IMR-90 (cell line): ENCODE measurements around the gene AP2B1. TPM values are rescaled to one million over a fixed set of nuclear protein-coding genes. Genes with fewer than 3 reads are reported as not detected.
A peak's percentile ranks its signal among the peaks of the same experiment; 100 is the strongest.

Source experiments
- ATAC-seq: fragments of 200-7000 bp; cut with Tn5 transposase; 2 replicates; pipeline ENCODE4 v1.9.1; 2020; ENCODE audit warnings: low read depth, mild to moderate bottlenecking, moderate library complexity
- BruUV-seq: library from RNA; stranded (reverse); fragments of 400-500 nt; replicated peaks from 2 replicates; lab custom pipeline; 2021; lab: Mats Ljungman, UMichigan
- CTCF ChIA-PET: fragments of 300-600 bp; formaldehyde crosslinking; extraction: SDS; loops from one replicate; lab custom pipeline; 2021; ENCODE audit warnings: antibody characterized with exemption; lab: Yijun Ruan, JAX
- POLR2A ChIA-PET: fragments of 300-600 bp; sonication (Branson Sonifier 250); formaldehyde crosslinking; loops from one replicate; lab custom pipeline; 2022; ENCODE audit warnings: antibody characterized with exemption; ENCODE audit not compliant: unreplicated experiment; lab: Charles Lee
- DNase-seq: peaks from one replicate; pipeline ENCODE4 v3.0.0; 2013
- H2AFZ ChIP-seq: replicated peaks from 2 replicates; pipeline ENCODE3; 2013; ENCODE audit warnings: low read length, mild to moderate bottlenecking; ENCODE audit not compliant: poor library complexity
- H2AK5ac ChIP-seq: 2 replicates; pipeline ENCODE4 v1.6.1; 2013; ENCODE audit warnings: low read depth, low read length, inconsistent platforms
- H2AK9ac ChIP-seq: replicated peaks from 2 replicates; pipeline ENCODE3; 2013; ENCODE audit warnings: mild to moderate bottlenecking, low read depth, low read length, moderate library complexity; ENCODE audit not compliant: poor library complexity
- H2BK120ac ChIP-seq: 2 replicates; pipeline ENCODE4 v1.6.1; 2013; ENCODE audit warnings: low read depth, low read length, inconsistent platforms
- H2BK15ac ChIP-seq: 3 replicates; pipeline ENCODE4 v1.6.1; 2013; ENCODE audit warnings: low read depth, low read length, inconsistent platforms
- H2BK20ac ChIP-seq: 2 replicates; pipeline ENCODE4 v1.6.1; 2013; ENCODE audit warnings: low read depth, mild to moderate bottlenecking, inconsistent platforms, low read length, moderate library complexity
- H2BK5ac ChIP-seq: 2 replicates; pipeline ENCODE4 v1.6.1; 2013; ENCODE audit warnings: mild to moderate bottlenecking, low read depth, low read length, inconsistent platforms; ENCODE audit not compliant: poor library complexity, severe bottlenecking
- H3K14ac ChIP-seq: replicated peaks from 2 replicates; pipeline ENCODE4 v1.6.1; 2013; ENCODE audit warnings: low read depth, low read length, inconsistent platforms
- H3K18ac ChIP-seq: 2 replicates; pipeline ENCODE4 v1.6.1; 2013; ENCODE audit warnings: low read depth, low read length, control low read depth
- H3K23ac ChIP-seq: 2 replicates; pipeline ENCODE4 v1.6.1; 2013; ENCODE audit warnings: low read depth, low read length, inconsistent platforms
- H3K27ac ChIP-seq: 2 replicates; pipeline ENCODE4 v1.5.1; 2013; ENCODE audit warnings: mild to moderate bottlenecking, control low read depth, low read length; ENCODE audit not compliant: insufficient read depth
- H3K27me3 ChIP-seq: 2 replicates; pipeline ENCODE4 v1.6.1; 2013; ENCODE audit warnings: low read length; ENCODE audit not compliant: control insufficient read depth, insufficient read depth
- H3K36me3 ChIP-seq: 2 replicates; pipeline ENCODE4 v1.6.1; 2013; ENCODE audit warnings: low read length, mixed read lengths; ENCODE audit not compliant: control insufficient read depth, insufficient read depth
- H3K4ac ChIP-seq: 2 replicates; pipeline ENCODE4 v1.6.1; 2013; ENCODE audit warnings: low read depth, low read length, inconsistent platforms
- H3K4me1 ChIP-seq: 2 replicates; pipeline ENCODE4 v1.6.1; 2013; ENCODE audit warnings: low read length, mixed read lengths; ENCODE audit not compliant: control insufficient read depth, insufficient read depth
- H3K4me2 ChIP-seq: 2 replicates; pipeline ENCODE4 v1.6.1; 2013; ENCODE audit warnings: low read depth, mild to moderate bottlenecking, control low read depth, low read length, moderate library complexity
- H3K4me3 ChIP-seq: 2 replicates; pipeline ENCODE4 v1.5.1; 2013; ENCODE audit warnings: low read depth, mild to moderate bottlenecking, control low read depth, low read length, moderate library complexity; ENCODE audit not compliant: insufficient read depth
- H3K56ac ChIP-seq: 2 replicates; pipeline ENCODE4 v1.6.1; 2013; ENCODE audit warnings: low read length, inconsistent platforms; ENCODE audit not compliant: insufficient read depth; ENCODE audit errors: extremely low read depth
- H3K79me1 ChIP-seq, 2 experiments: 2 replicates each; pipeline ENCODE4 v1.6.1; 2013; ENCODE audit warnings: low read length in 2 of 2, inconsistent platforms in 1 of 2, low read depth in 1 of 2
- H3K9ac ChIP-seq: 2 replicates; pipeline ENCODE4 v1.6.1; 2013; ENCODE audit warnings: low read depth, low read length, control low read depth
- H3K9me1 ChIP-seq: 2 replicates; pipeline ENCODE4 v1.6.1; 2013; ENCODE audit warnings: low read length, inconsistent platforms; ENCODE audit not compliant: insufficient read depth
- H3K9me3 ChIP-seq: 2 replicates; pipeline ENCODE4 v1.6.1; 2013; ENCODE audit warnings: low read length; ENCODE audit not compliant: control insufficient read depth, insufficient read depth
- H4K20me1 ChIP-seq: 2 replicates; pipeline ENCODE4 v1.6.1; 2013; ENCODE audit warnings: low read length, inconsistent platforms; ENCODE audit not compliant: insufficient read depth
- H4K5ac ChIP-seq: 2 replicates; pipeline ENCODE4 v1.6.1; 2013; ENCODE audit warnings: mild to moderate bottlenecking, low read depth, low read length, control low read depth
- H4K8ac ChIP-seq, 2 experiments: 2 replicates each; pipeline ENCODE4 v1.6.1; 2013; ENCODE audit warnings: low read depth in 2 of 2, low read length in 2 of 2, control low read depth in 1 of 2, inconsistent platforms in 1 of 2
- H4K91ac ChIP-seq: 2 replicates; pipeline ENCODE4 v1.6.1; 2013; ENCODE audit warnings: low read depth, low read length, inconsistent platforms; ENCODE audit not compliant: insufficient read depth
- BHLHE40 ChIP-seq: fragments of 150-350 bp; IDR thresholded peaks from 2 replicates; pipeline ENCODE4 v1.6.1; 2016; ENCODE audit warnings: mild to moderate bottlenecking, low read depth, low read length
- FOS ChIP-seq: fragments of 150-350 bp; IDR thresholded peaks from 2 replicates; pipeline ENCODE4 v1.6.1; 2016; ENCODE audit warnings: low read depth, low read length
- RCOR1 ChIP-seq: IDR thresholded peaks from 2 replicates; pipeline ENCODE4 v1.6.1; 2012; ENCODE audit warnings: mild to moderate bottlenecking, low read length, improper control_type of control experiment; ENCODE audit not compliant: insufficient replicate concordance
- WGBS, 2 experiments: methylation state at CpG; one replicate each; pipeline versions ENCODE4 v1.1.5 to v1.1.7; 2013; ENCODE audit warnings: missing lambda C conversion rate in 2 of 2; ENCODE audit not compliant: insufficient read length in 1 of 2; ENCODE audit errors: extremely low coverage in 2 of 2; 5-methylcytosine and 5-hydroxymethylcytosine counted together
- dilution Hi-C: fragments of 300-500 bp; cut with HindIII; formaldehyde crosslinking; loops from one replicate; pipeline ENCODE4 v1.14.3; 2018; ENCODE audit warnings: low sequenced_read_pairs; ENCODE audit not compliant: unreplicated experiment
- in situ Hi-C: fragments of 300-500 bp; cut with MboI; formaldehyde crosslinking; loops from 3 replicates; pipeline ENCODE4 v1.14.3; 2019; ENCODE audit warnings: low sequenced_read_pairs, inconsistent platforms, mixed read lengths
- intact Hi-C: fragments of 100-400 bp; cut with micrococcal nuclease; formaldehyde crosslinking; loops from 2 replicates; pipeline ENCODE4 v1.10.0; 2022
- polyA plus RNA-seq, 3 experiments: library from polyadenylated mRNA; depleted of rRNA; stranded (reverse); fragments of >200 nt; gene quantifications; 2 replicates each; pipeline ENCODE4 v1.2.3, GENCODE V29; 2012; ENCODE audit warnings: low replicate concordance in 1 of 3
- total RNA-seq: library from RNA; depleted of rRNA; stranded (reverse); fragments of >200 nt; gene quantifications from 2 replicates; pipeline ENCODE4 v1.2.3, GENCODE V29; 2012

The AP2B1 gene
- total and polyA plus RNA-seq, 2 of the 4 experiments (the other 2 are of a cell fraction), result 102 to 125 TPM

GRCh38 chr17:35578929-35579432 is 8.1 kb upstream of the AP2B1 start:
- CTCF ChIA-PET, result interaction anchor here (1.4 kb wide), 1 partner anchor 10 kb away, joined by 6 read pairs; no protein-coding TSS in a partner anchor
- Histone ChIP-seq H3K18ac (peak overlapping the region; percentile 56), H3K4me2 (peak overlapping the region; percentile 99), H3K79me1 (peaks cover 19 to 28% of the 10 kb centered on the region in 2 experiments; a peak in 3 of 4 replicates), H3K4me3 (peak overlapping the region; percentile 79), H4K8ac (peak overlapping the region; percentile 94 to 95), H3K4me1 (peaks cover 2% of the 10 kb centered on the region), H2AFZ (peak overlapping the region; percentile 98), H3K14ac (peak overlapping the region; percentile 84), H3K27me3 (no peaks in the 10 kb centered on the region), H4K5ac (peak overlapping the region; percentile 88), H2BK15ac (no peak overlapping the region), H3K23ac (peak overlapping the region; percentile 91), H3K4ac (peak overlapping the region; percentile 84), H3K9me1 (peaks cover 8% of the 10 kb centered on the region; the same call in 1 of the 2 replicates), H4K20me1 (no peaks in the 10 kb centered on the region), H2BK20ac (no peak overlapping the region), H3K9me3 (no peaks in the 10 kb centered on the region), H2BK120ac (peak overlapping the region; percentile 23; the same call in 1 of the 2 replicates), H2AK5ac (peak overlapping the region; percentile 47; the same call in 1 of the 2 replicates), H3K27ac (peak overlapping the region; percentile 83), H4K91ac (peak overlapping the region; percentile 70), H2AK9ac (peak overlapping the region; percentile 71), H3K56ac (peak overlapping the region; percentile 65), H3K9ac (peak overlapping the region; percentile 88), H3K36me3 (peaks cover 4% of the 10 kb centered on the region), H2BK5ac (peak overlapping the region; percentile 75)
- 0% methylated on average over 1 of the region's 11 CpGs; no CpG with 5 or more reads in 1 of the 2 experiments for WGBS, 2 experiments
- BruUV-seq, result TSS peak; percentile 76
- TF ChIP-seq BHLHE40, result no peak
- no peak for TF ChIP-seq FOS
- TF ChIP-seq RCOR1, result no peak
- in situ Hi-C loops, result loop anchor here (25.0 kb wide), 1 partner anchor 592 kb away; the partner anchor contains the start of gene LIG3
- dilution Hi-C loops, result no loop called here
- ATAC-seq, result no peak
- intact Hi-C loops, result loop anchor here (1.0 kb wide), 1 partner anchor 11 kb away; no protein-coding TSS in a partner anchor
- POLR2A ChIA-PET, result interaction anchor here (1.0 to 1.3 kb wide), 3 partner anchors 8 to 11 kb away, joined by 3 to 6 read pairs (median 5); partner anchors contain the start of gene AP2B1
- no peak for DNase-seq
